CD4-positive, alpha-beta T cell (primary cell): ENCODE data around the gene MINPP1. TPM values are rescaled to one million over a fixed set of nuclear protein-coding genes. Genes with fewer than 3 reads are reported as not detected.

Experiments used
- ATAC-seq: fragments of 200-7000 bp; cut with Tn5 transposase; one replicate; pipeline ENCODE4 v1.10.0; 2022; ENCODE audit warnings: mild to moderate bottlenecking; ENCODE audit not compliant: poor library complexity
- CTCF ChIA-PET: fragments of 350-600 bp; sonication (Branson Sonifier 250); formaldehyde crosslinking; loops from one replicate; lab custom pipeline; 2021; ENCODE audit warnings: antibody characterized with exemption, inconsistent platforms; lab: Charles Lee
- POLR2A ChIA-PET: fragments of 350-600 bp; sonication (Branson Sonifier 250); formaldehyde crosslinking; loops from one replicate; lab custom pipeline; 2021; ENCODE audit warnings: antibody characterized with exemption, inconsistent platforms; lab: Charles Lee
- DNase-seq, 14 experiments: peaks; one replicate each; pipeline ENCODE4 v3.0.0-alpha.2; 2013 to 2020; ENCODE audit warnings: mixed read lengths in 2 of 14
- H3K27ac ChIP-seq, 2 donors: one replicate each; pipeline versions ENCODE4 v1.5.1 to v1.7.0; 2013; ENCODE audit warnings: low read length in 2 of 2, low read depth in 1 of 2, mild to moderate bottlenecking in 1 of 2
- H3K27me3 ChIP-seq, 2 experiments: 1 replicate in 1 of 2; 2 replicates in 1 of 2; pipeline versions ENCODE4 v1.6.1 to v1.7.0; 2013; ENCODE audit warnings: low read length in 2 of 2, control low read depth in 1 of 2, mild to moderate bottlenecking in 1 of 2, moderate library complexity in 1 of 2; ENCODE audit not compliant: insufficient read depth in 2 of 2, control insufficient read depth in 1 of 2
- H3K36me3 ChIP-seq: one replicate; pipeline ENCODE4 v1.6.1; 2013; ENCODE audit warnings: low read length, control low read depth; ENCODE audit not compliant: insufficient read depth
- H3K4me1 ChIP-seq: one replicate; pipeline ENCODE4 v1.6.1; 2013; ENCODE audit warnings: low read length, control low read depth; ENCODE audit not compliant: insufficient read depth
- H3K4me3 ChIP-seq: one replicate; pipeline ENCODE4 v1.5.1; 2013; ENCODE audit warnings: mild to moderate bottlenecking, low read length, moderate library complexity
- H3K9me3 ChIP-seq, 2 experiments: 1 replicate in 1 of 2; 2 replicates in 1 of 2; pipeline versions ENCODE4 v1.6.1 to v1.7.0; 2013; ENCODE audit warnings: low read length in 2 of 2, mild to moderate bottlenecking in 2 of 2, control low read depth in 1 of 2, moderate library complexity in 1 of 2; ENCODE audit not compliant: control insufficient read depth in 1 of 2, insufficient read depth in 1 of 2
- H3K27ac Mint-ChIP-seq: one replicate; pipeline ENCODE4 v1.8.0; 2020; ENCODE audit warnings: mixed read lengths
- H3K27me3 Mint-ChIP-seq: one replicate; pipeline ENCODE4 v1.8.0; 2021; ENCODE audit warnings: mixed read lengths
- H3K36me3 Mint-ChIP-seq: one replicate; pipeline ENCODE4 v1.8.0; 2021; ENCODE audit warnings: low read depth, mixed read lengths
- H3K4me1 Mint-ChIP-seq: one replicate; pipeline ENCODE4 v1.8.0; 2021; ENCODE audit warnings: low read depth, mixed read lengths
- H3K4me3 Mint-ChIP-seq: one replicate; pipeline ENCODE4 v1.8.0; 2020; ENCODE audit warnings: mild to moderate bottlenecking, mixed read lengths
- H3K9me3 Mint-ChIP-seq: one replicate; pipeline ENCODE4 v1.8.0; 2020; ENCODE audit warnings: mixed read lengths
- CTCF ChIP-seq: fragments of 200-600 bp; IDR thresholded peaks from one replicate; pipeline ENCODE4 v1.8.0; 2022; ENCODE audit warnings: antibody characterized with exemption, mild to moderate bottlenecking
- intact Hi-C, 2 experiments: fragments of 100-400 bp; cut with DNase I in 1 of 2; cut with micrococcal nuclease in 1 of 2; formaldehyde crosslinking; loops; one replicate each; pipeline versions ENCODE4 v1.15.1 to v1.9.0; 2023 to 2025; cut with DNase I, micrococcal nuclease
- total RNA-seq, 174 experiments: library from RNA in 2 of 174; stranded (reverse) in 2 of 174; gene quantifications; one replicate each; pipeline ENCODE4 v1.2.3 and lab custom pipeline; 2021 to 2026

MINPP1 gene
- total RNA-seq, 2 experiments from 2014 or later: 0.50 to 0.69 TPM

GRCh38 chr10:87558333-87558732 is 53.6 kb downstream of the MINPP1 start:
- CTCF ChIA-PET: no interaction called here
- POLR2A ChIA-PET: no interaction called here
- Histone ChIP-seq H3K27me3 (no peaks in the 10 kb centered on the region), H3K4me1 (no peaks in the 10 kb centered on the region), H3K27ac (no peak overlapping the region), H3K9me3 (peaks cover 0 to 5% of the 10 kb centered on the region in 2 experiments), H3K36me3 (no peaks in the 10 kb centered on the region), H3K4me3 (no peak overlapping the region)
- Mint-ChIP-seq H3K27me3 (no peaks in the 10 kb centered on the region), H3K36me3 (peaks cover 8% of the 10 kb centered on the region), H3K27ac (no peak overlapping the region), H3K4me3 (no peak overlapping the region), H3K4me1 (no peaks in the 10 kb centered on the region), H3K9me3 (no peaks in the 10 kb centered on the region)
- ATAC-seq (no peak), DNase-seq (no peak)
- TF ChIP-seq CTCF: no peak
- intact Hi-C loops: no loop called here

- Histone ChIP-seq H3K27ac (no peak overlapping the region), H3K9me3 (peaks cover 6 to 8% of the 10 kb centered on the region in 2 experiments), H3K27me3 (peaks cover 0 to 2% of the 10 kb centered on the region in 2 experiments), H3K4me3 (no peak overlapping the region), H3K36me3 (no peaks in the 10 kb centered on the region), H3K4me1 (no peaks in the 10 kb centered on the region)
- intact Hi-C loops: no loop called here
- ChIA-PET POLR2A (no interaction called here), CTCF (no interaction called here)
- no peak for TF ChIP-seq CTCF
- DNase-seq (no peak), ATAC-seq (no peak)
- no peaks in the 10 kb centered on the region for H3K27me3 Mint-ChIP-seq
- H3K9me3 Mint-ChIP-seq: no peaks in the 10 kb centered on the region
- H3K4me1 Mint-ChIP-seq: no peaks in the 10 kb centered on the region
- peaks cover 3% of the 10 kb centered on the region for H3K36me3 Mint-ChIP-seq
- no peak overlapping the region for H3K4me3 Mint-ChIP-seq
- no peak overlapping the region for H3K27ac Mint-ChIP-seq
These were observed 54.7 kb downstream of the MINPP1 start for GRCh38 chr10:87559392-87559791.

- Histone ChIP-seq H3K36me3 (no peaks in the 10 kb centered on the region), H3K4me1 (no peaks in the 10 kb centered on the region), H3K4me3 (no peak overlapping the region), H3K27ac (no peak overlapping the region), H3K9me3 (peaks cover 13 to 17% of the 10 kb centered on the region in 2 experiments), H3K27me3 (peaks cover 0 to 4% of the 10 kb centered on the region in 2 experiments)
- Mint-ChIP-seq H3K4me1 (no peaks in the 10 kb centered on the region), H3K9me3 (peaks cover 6% of the 10 kb centered on the region), H3K4me3 (no peak overlapping the region), H3K36me3 (no peaks in the 10 kb centered on the region), H3K27ac (no peak overlapping the region), H3K27me3 (peaks cover 11% of the 10 kb centered on the region)
- ATAC-seq (no peak), DNase-seq (no peak)
- TF ChIP-seq CTCF: no peak
- CTCF ChIA-PET: no interaction called here
- POLR2A ChIA-PET: no interaction called here
- intact Hi-C loops: loop anchor here in 1 of 2 experiments (10.0 kb wide), 1 partner anchor 1846 kb away; no protein-coding TSS in a partner anchor
These were observed 55.9 kb downstream of the MINPP1 start for GRCh38 chr10:87560495-87561129.
